Measurements from ENCODE around the gene ROBO1.
"Not testable (repeated sequence)": the region's sequence is repeated elsewhere in the genome, so short reads cannot be mapped to it uniquely, and the experiment has no call there.

Gene ROBO1

DNA sequence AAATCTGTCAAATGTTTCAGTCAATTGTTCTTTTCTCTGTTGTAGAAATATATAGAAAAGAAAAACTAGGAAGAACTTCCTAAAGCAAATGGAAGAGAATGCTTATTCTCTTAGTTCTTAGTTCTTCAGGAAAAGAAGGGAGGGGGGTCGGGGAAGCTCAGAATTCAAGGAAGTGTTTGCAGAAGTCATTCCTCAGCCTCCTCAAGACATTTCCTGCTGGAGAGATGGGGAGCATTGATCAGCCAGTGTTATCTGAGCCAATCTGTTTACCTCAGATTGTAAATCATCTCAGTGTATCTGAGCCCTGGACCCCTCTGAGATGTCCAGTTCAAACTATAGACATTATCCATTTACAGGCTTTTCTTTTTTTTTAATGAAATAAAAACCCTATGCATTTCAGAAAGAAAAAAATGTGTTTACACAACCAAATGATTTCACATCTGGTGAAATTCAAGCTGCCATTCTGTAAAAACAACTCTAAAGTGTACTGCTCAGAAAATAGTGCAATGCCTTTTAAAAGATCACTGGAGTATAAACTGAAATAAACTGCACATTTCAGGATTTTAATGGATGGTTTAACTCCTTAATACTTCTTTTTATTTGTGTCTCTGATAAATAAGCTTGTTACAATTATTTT lies 460.7 kb downstream of the ROBO1 start:
- no peak for DNase-seq

DNA sequence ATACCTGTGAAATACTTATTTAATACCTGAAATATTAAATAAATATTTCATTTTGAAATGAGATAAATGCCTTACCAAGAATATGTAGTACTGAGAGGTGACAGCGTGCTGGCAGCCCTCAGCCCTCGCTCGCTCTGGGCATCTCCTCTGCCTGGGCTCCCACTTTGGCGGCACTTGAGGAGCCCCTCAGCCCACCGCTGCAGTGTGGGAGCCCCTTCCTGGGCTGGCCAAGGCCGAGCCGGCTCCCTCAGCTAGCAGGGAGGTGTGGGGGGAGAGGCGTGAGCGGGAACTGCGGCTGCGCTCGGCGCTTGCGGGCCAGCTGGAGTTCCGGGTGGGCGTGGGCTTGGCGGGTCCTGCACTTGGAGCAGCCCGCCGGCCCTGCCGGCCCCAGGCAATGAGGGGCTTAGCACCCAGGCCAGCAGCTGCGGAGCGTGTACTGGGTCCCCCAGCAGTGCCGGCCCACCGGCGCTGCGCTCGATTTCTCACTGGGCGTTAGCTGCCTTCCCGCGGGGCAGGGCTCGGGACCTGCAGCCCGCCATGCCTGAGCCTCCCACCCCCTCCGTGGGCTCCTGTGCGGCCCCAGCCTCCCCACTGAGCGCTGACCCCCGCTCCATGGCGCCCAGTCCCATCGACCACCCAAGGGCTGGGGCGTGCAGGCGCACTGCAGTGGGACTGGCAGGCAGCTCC lies 467.7 kb downstream of the ROBO1 start:
- not testable (repeated sequence) for DNase-seq

DNA sequence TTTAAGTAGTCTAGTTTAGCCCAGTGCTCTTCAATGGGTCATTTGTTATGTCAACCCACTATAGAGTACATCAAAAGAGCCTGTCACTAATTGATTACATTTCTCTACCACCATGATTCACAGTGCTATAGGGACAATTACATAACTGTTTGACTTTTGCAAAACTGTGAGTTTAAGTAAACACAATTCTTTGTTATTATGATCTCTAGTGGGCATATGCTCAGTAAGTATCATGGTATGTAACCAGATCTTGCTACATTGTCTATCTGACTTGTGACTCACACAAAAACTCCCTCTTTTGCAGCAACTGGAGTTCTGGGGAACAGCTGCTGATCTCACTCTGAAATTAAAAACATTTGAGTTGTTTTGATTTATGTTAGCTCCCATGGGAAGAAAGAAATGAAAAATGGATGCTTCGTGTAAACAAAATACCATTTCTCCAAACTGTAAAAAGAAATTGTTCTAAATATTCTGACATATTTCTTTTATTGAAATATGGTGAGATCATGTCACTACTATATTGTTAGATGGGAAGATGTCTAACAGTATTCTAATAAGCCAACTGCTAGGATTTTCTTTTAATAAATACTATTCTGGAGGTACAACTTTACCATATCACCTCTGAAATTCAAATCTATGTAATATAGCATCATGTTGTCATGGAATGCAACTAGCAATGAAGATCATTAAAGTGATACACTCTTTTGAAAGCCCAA lies 470.4 kb downstream of the ROBO1 start:
- DNase-seq = peak; percentile 93

DNA sequence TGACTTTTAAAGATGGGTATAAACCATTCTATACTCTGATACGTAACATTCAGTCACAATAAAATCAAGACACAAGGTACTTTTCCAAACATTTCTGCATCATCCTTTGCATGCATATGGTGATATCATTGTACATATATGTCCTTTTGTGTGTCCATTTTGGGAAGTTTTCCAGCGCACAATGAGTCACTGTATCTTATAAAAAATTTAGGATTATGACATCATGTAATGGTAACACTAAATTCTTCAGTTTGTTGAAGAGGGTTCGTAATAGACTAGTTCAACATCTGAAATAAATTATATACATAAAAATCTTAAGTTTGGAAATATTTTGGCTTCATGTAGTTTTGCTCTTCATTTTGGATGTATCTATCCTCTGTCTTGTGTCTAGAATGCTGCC lies 480.9 kb downstream of the ROBO1 start:
- peak; percentile 70 for DNase-seq

DNA sequence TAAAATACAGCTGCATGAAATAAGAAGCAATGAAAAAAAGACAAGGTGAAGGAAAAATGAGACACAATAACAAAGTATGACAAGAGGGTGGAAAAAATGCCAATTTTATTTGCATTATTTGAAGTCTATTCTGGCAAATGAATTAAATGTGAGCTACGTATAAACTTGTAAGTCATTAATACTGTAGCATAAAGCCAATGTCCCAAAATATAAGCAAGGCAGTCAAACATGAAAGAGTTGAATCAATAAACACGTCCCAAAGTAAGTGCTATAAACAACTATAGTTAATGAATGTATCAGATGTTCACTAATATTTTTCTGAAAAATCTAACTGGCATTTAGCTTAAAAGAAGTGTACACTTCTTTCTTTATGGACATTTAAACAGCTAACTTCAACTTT lies 481.9 kb downstream of the ROBO1 start:
- DNase-seq = no peak

DNA sequence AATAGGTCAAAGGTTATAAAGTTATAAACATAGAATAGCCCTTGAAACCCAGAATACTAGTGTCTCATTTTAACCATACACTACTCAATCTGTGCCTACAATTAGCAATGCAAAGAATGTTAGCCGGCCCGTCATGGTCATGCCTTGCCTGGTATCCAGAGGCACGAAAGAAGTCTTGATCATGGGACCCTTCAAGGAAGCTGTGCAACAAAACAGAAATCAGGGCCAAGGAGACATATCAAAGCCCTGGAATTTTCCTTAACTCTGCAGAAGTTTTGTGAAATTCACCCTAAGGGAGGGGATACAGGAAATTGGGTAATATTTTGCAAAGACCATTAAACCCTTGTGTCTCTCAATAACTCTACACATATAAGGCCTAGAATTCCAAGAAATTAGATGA lies 482.4 kb downstream of the ROBO1 start:
- no peak for DNase-seq

DNA sequence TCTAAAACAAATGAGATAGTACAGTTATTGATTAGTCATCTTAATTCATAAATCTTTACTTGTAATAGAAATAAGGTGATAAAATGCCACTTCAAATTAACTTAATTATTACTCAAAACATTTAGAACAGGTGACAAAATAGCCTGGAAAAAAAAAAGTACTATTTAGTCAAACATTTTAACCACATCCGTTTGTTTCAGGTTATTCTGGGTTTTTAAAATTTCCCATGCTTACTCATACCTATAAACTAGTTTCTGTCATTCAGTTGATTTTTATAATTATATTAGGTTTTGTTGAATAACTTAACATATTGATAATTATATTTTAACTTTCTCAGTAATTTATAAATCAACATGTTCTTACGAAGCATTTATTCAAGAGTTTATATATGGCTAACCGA lies 483.0 kb downstream of the ROBO1 start:
- no peak for DNase-seq

DNA sequence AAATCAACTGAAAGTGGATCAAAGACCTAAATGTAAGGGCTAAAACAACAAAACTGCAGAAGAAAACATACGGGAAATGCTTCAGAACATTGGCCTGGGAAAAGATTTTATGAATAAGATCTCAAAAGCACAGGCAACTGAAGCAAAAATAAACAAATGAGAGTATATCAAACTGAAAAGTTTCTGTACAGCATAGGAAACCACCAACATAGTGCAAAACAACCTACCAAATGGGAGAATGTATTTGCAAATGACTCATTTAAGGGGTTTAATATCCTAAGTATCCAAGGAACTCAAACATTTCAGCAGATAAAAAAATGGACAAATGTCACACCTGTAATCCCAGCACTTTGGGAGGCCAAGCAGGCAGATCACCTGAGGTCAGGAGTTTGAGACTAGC lies 489.1 kb downstream of the ROBO1 start:
- no peak for DNase-seq

DNA sequence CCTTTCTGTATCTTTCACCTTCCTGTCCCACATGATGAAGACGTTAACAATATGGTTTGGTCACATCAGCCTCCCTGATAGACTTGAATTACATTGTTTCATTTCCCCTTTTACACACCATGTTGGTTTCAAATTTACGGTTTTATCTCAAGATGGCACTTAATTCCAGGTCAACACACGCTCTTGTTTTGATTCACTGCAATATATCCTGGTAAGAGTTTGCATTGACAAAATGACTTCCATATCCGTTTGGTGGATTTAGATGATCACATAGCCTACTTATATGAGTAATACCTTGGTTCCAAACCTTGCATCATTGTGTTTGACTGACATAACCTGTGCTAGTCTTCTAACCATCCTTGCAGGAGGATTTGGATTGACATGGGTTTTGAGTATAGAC lies 499.4 kb downstream of the ROBO1 start:
- DNase-seq = no peak

DNA sequence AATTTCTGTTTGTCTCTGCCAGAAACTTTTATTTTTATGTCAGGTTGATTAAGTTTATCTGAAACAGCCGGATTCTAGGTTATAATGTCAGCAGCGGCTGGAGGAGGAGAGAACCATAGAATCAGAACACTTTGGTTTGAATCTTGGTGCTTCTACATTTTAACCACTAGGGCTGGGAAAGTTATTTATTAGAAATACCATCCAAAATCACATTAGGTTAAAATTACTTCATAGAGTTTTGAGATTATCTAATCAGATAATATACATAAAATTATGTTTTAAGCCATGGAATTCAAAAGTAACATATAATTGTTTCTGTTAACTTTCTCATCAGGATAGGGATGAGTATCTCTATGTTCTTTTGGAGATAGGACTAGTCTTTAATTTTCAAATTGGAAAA lies 502.9 kb downstream of the ROBO1 start:
- no peak for DNase-seq

DNA sequence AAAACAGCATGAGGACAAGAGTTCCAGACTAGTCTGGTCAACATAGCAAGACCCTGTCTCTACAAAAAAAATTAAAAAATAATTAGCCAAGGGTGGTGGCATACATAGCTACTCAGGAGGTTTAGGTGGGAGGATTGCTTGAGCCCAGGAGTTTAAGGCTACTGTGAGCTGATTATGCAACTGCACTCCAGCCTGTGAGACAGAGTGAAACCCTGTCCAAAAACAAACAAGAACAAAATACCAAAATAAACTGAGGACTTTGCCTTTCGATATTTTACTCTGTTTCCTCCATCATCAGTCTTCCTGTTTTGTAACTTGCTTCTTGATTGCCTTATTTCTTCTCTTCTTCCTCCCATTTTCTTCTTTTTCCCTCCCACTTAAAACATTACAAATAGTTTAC lies 504.4 kb downstream of the ROBO1 start:
- DNase-seq = no peak

DNA sequence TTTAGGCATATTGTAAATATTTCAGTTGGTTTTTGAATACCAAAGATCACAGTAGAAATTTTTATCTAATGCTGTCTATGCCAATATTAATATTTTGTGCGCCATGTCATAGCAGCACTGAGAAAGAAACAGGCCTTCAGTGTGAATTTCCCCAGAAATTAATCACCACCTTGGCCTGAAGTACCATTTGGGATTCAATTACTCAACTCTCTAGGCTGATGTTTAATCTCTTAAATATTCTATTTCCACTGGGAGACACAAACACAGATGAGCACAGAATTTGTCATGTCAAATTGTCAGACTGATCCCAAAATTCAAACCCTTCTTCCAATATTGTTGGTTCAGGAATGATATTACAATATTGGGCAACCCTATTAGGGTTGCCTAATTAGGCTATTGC lies 509.3 kb downstream of the ROBO1 start:
- DNase-seq = peak; percentile 45

DNA sequence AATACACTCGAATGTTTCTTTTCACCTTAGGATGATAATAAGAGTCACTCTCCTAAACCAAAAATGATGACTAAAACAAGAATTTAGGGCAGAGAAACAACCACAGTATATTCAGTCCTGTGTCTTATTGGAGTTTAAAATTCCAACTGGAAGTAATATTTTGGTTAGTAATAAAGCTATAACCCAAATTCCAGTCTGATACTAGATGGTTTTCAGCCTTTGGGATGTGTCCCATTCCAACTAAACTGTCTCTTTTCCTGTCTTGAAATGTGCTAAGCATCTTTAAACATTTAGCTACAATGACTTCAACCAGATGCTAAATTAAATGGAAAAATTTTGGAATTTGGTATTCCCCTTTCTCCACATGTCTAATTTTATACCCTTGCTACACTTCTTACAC lies 510.0 kb downstream of the ROBO1 start:
- peak; percentile 63 for DNase-seq

DNA sequence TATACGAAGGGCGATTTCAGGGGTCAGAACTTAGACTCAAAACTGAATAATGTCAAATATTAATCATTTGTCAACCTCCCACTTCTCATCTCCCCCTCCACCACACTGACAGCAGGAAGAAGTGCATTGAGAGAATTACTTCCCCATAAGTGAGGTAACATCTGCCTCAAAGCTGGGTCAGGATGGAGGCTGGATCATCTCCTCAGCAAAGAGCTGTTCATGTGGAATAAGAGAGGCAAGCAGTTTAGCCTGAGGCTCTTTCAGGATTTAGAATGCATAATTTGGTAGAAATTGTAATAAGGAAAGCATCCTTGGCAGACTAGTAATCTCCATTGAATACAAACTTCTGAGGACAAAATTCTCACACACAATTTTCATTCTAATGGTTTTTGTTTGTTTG lies 512.1 kb downstream of the ROBO1 start:
- no peak for DNase-seq

DNA sequence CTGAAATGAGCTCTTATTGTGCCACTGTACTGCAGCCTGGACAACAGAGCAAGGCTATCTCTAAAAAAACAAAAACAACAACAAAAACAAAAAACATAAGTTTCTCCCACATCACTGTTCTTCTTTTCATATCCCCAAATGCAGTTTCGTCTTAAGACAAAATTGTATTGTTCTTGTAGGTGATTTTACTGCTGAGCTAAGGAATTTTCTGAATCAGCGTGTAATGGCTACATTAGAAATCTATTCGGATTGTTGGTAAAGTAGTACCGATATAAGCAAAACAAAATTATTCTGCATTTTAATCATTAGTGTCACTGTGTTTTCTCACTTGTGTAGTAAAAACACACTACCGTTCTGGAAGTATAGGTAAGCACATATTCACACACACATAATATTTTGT lies 512.5 kb downstream of the ROBO1 start:
- DNase-seq = no peak

DNA sequence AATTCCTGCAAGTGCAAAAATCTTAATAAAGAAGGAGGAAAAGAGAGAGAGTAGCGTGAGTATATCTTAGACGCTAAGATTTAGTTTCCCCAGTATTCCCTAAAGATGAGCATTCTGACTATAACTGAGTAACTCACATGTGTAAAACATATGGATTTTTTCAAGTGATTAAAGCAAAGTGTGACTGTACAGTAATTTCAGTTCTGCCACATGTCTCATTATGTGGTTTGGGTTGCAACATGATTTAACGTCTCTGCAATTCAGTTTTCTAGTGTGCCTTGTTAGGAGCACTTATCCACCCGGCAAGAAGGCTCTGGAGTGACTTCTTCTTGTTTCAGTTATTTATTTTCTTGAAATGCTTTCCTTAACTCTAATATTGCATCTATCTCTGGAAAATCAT lies 514.1 kb downstream of the ROBO1 start:
- DNase-seq = peak; percentile 85

DNA sequence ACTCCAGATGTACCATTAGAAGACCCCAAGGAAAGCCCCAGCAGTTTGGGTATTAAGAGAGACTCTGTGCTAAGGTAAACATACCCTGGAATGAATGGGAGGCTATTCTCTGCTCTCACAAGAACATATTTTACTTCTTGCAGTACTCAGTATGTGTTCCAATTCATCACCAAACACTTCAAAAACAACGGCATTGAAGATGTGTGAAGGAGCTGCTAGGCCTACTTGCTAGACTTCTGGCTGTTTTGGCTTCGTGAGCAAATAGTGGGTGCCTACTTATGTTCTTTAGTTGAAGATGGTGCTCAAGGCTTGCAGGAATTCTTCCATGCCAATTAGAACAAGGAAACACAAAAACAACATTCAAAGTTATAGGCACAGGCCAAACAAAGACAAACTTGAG lies 514.5 kb downstream of the ROBO1 start:
- peak; percentile 18 for DNase-seq

DNA sequence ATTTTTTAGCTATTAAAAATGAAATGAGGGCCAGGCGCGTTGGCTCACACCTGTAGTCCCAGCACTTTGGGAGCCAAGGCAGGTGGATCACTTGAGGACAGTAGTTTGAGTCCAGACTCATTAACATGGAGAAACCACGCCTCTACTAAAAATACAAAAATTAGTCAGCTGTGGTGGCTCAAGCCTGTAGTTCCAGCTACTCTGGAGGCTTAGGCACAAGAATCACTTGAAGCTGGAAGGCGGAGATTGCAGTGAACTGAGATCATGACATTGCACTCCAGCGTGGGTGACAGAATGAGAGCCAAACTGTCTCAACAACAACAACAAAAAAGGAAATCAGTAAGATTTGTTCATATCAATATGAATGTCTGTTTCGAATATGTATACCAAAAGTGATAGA lies 517.1 kb downstream of the ROBO1 start:
- DNase-seq = no peak

DNA sequence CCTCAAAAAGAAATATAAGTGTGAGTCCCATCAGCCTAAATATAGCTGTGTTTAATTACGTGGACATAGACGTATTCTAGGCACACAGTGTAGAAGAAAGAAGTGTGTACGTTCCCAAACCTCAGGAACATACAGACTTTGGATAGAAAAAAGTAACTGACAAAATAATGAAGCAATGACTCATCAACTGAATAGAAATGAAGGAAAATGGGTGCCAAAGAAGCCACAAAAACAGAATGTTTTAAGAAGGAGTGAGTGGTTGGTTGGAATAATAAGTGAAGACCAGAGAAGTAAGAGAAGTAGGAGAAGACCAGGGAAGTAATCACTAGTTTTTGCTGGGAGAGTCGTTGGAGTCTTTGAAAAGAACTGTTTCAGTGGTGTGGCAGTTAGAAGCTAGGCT lies 518.1 kb downstream of the ROBO1 start:
- DNase-seq = no peak

DNA sequence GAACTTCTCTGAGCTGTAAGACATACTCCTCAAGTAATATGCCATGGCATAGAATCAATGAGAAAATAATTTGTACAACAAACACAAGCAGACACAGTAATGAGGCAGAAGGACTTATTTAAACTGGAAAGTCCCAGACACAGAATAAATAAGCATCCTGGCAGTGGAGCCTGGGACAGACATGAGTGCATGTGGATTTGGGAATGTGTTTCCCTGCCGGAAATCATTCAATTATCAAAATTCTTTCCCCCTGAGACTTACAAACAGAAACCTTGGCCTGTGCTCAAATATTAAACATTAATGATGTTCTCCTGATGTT lies 520.1 kb downstream of the ROBO1 start:
- DNase-seq = peak; percentile 75

DNA sequence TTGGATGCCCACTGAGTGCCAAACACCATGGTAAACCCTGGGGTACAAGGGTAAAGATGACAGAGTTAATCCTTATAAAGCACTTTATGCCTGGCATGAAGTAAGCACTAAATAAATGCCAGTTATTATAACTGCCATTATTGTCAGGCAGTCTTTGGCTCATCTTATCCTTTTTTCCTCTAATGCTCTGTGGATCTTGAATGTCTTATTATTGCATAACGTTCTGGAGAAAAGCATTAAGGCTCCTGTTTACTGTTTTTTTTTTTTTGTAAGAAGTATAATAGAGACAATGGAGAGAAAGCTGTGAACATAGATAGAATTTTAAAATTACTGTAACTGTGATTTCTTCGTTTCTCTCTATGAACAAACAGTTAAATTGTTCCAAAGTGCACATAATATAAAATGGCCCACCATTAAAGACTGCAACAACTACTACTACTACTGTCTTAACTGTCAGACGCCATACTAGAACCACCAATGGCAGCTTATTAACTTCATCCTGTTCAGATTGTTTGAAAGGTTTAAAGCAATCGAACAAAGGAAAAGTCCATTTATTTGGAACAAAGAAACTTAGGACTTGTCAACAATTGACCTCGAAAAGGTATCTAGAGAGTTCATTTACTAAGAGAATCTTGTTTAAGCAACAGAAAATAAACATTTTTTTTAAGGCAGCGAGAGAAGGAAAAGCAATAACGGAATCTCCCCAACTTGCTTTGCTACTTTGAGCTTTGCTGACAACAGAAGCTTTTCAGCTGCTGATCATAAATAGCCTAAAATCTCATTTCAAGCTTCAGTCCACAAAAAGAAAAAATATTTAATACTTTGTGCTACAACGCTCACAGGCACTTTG lies 520.7 kb downstream of the ROBO1 start:
- no peak for DNase-seq

DNA sequence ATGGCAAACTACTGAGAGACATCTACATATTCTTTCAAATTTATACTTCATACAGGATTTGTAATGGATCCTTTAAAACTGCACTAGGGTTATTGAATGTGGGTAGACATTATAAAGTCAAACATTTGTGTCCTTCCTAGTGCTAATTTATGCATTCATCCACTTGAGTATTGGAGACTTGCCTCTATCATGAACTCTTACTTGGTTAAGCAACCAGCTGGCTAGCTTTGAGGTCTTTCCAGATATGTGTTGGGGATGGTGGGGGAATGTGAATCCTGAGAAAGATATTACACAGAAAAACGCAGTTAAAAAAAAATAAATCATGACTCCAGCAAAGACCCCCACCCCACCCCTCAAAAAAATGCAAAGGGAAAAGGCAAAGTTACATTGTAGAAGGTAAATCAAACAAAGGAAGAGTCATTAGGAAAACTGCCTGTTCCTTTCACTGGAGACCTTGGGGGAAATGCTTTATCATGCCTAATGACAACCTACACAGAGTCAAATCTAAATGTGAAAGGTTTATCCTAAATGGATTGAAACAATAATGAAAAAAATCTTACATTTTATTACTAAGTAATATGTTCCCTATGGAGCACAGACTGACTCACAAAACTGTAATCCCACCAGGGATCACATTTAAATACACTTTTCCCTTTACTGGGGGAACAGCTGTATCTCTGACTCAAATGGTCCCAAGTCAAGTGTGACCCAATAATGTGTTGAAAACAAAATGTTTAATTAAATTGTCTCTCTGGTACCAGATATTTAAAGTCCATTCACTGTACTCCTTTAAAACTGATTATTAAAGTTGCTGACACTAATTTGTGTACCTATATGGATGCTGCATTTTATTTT lies 522.3 kb downstream of the ROBO1 start:
- peak; percentile 33 for DNase-seq
